K562 (cell line): ENCODE results near the gene NTRK1. TPM values are rescaled to one million over a fixed set of nuclear protein-coding genes. Genes with fewer than 3 reads are reported as not detected.

Experiments
- ATAC-seq: fragments of 200-7000 bp; cut with Tn5 transposase; 3 replicates; pipeline ENCODE4 v1.9.1; 2020; ENCODE audit warnings: moderate library complexity
- BruUV-seq: library from RNA; stranded (reverse); fragments of 400-500 nt; replicated peaks from 2 replicates; lab custom pipeline; 2021; lab: Mats Ljungman, UMichigan
- CTCF ChIA-PET: fragments of 300-600 bp; formaldehyde crosslinking; extraction: SDS; loops from one replicate; lab custom pipeline; 2021; ENCODE audit warnings: low intra/inter-chr PET ratio; lab: Yijun Ruan, JAX
- POLR2A ChIA-PET: fragments of 300-600, 350-650 bp; sonication (Branson Sonifier 250); formaldehyde crosslinking; extraction: SDS; loops from one replicate; lab custom pipeline; 2021; ENCODE audit warnings: antibody characterized with exemption, inconsistent platforms; lab: Yijun Ruan, JAX
- DNase-seq, 4 experiments: peaks; one replicate each; pipeline versions ENCODE4 v3.0.0 to v3.0.0-alpha.2; 2011 to 2018; ENCODE audit warnings: low spot score in 3 of 4, mixed read lengths in 3 of 4; ENCODE audit errors: extremely low read depth in 1 of 4
- FAIRE-seq: peaks from 2 replicates; lab custom pipeline; 2011; peaks lifted over from hg19 to GRCh38; lab: Jason Lieb, UNC
- H2AFZ ChIP-seq: 2 replicates; pipeline ENCODE4 v1.6.0; 2011; ENCODE audit warnings: low read depth, low read length, control low read depth, inconsistent platforms
- H3K27ac ChIP-seq: fragments of 200-600 bp; 3 replicates; pipeline ENCODE4 v1.8.0; 2011; ENCODE audit warnings: low read depth, mild to moderate bottlenecking, control low read depth, inconsistent platforms, low read length, moderate library complexity, mixed read lengths; ENCODE audit errors: extremely low read depth
- H3K27me3 ChIP-seq, 2 experiments: fragments of 300-600 bp in 1 of 2; 2 replicates in 1 of 2; 3 replicates in 1 of 2; pipeline versions ENCODE4 v1.6.0 to v1.8.0; 2011; ENCODE audit warnings: inconsistent platforms in 2 of 2, low read length in 2 of 2, mild to moderate bottlenecking in 1 of 2, mixed read lengths in 1 of 2, moderate library complexity in 1 of 2; ENCODE audit not compliant: control insufficient read depth in 2 of 2, insufficient read depth in 2 of 2
- H3K36me3 ChIP-seq: fragments of 300-600 bp; 3 replicates; pipeline ENCODE4 v1.8.0; 2011; ENCODE audit warnings: mild to moderate bottlenecking, low read length, inconsistent platforms; ENCODE audit not compliant: control insufficient read depth, insufficient read depth
- H3K4me1 ChIP-seq, 2 experiments: fragments of 200-600 bp in 1 of 2; replicated peaks in 1 of 2; 2 replicates in 1 of 2; 3 replicates in 1 of 2; pipeline versions ENCODE4 v1.5.1 to v1.8.0; 2011; ENCODE audit warnings: inconsistent platforms in 2 of 2, low read length in 2 of 2, mild to moderate bottlenecking in 1 of 2, mixed read lengths in 1 of 2, moderate library complexity in 1 of 2; ENCODE audit not compliant: control insufficient read depth in 2 of 2, insufficient read depth in 2 of 2
- H3K4me2 ChIP-seq: 2 replicates; pipeline ENCODE4 v1.6.1; 2011; ENCODE audit warnings: low read length, control low read depth, inconsistent platforms, mixed read lengths; ENCODE audit not compliant: insufficient read depth
- H3K4me3 ChIP-seq: fragments of 200-600 bp; sonication (generic), shearing (Covaris generic); 2 replicates; pipeline ENCODE4 v1.5.1; 2016; ENCODE audit warnings: control low read depth, inconsistent platforms
- H3K79me2 ChIP-seq: fragments of 200-600 bp; 3 replicates; pipeline ENCODE4 v1.8.0; 2011; ENCODE audit warnings: low read length, inconsistent platforms; ENCODE audit not compliant: control insufficient read depth, insufficient read depth
- H3K9ac ChIP-seq, 2 experiments: 2 replicates each; pipeline versions ENCODE4 v1.6.0 to v1.6.1; 2011; ENCODE audit warnings: low read depth in 2 of 2, low read length in 2 of 2, control low read depth in 1 of 2, inconsistent platforms in 1 of 2, mild to moderate bottlenecking in 1 of 2, mixed read lengths in 1 of 2; ENCODE audit not compliant: insufficient read depth in 1 of 2
- H3K9me1 ChIP-seq: one replicate; pipeline ENCODE4 v1.6.0; 2011; ENCODE audit warnings: inconsistent platforms, mild to moderate bottlenecking, low read length, moderate library complexity; ENCODE audit not compliant: control insufficient read depth, insufficient read depth
- H3K9me3 ChIP-seq: replicated peaks from 2 replicates; pipeline ENCODE4 v1.5.1; 2011; ENCODE audit warnings: low read depth, low read length, inconsistent platforms; ENCODE audit not compliant: control insufficient read depth, insufficient read depth
- H4K20me1 ChIP-seq: replicated peaks from 2 replicates; pipeline ENCODE4 v1.6.1; 2011; ENCODE audit warnings: low read length, inconsistent platforms, mixed read lengths; ENCODE audit not compliant: control insufficient read depth, insufficient read depth
- CREB1 ChIP-seq, 2 experiments: sonication (generic) in 1 of 2; formaldehyde crosslinking in 1 of 2; IDR thresholded peaks; 2 replicates each; pipeline versions ENCODE4 v1.6.1 to v1.8.0; 2012 to 2022; ENCODE audit warnings: inconsistent platforms in 1 of 2, mild to moderate bottlenecking in 1 of 2, missing genetic modification reagents in 1 of 2, moderate library complexity in 1 of 2
- DEAF1 ChIP-seq: fragments of 450-650 bp; formaldehyde crosslinking; IDR thresholded peaks from 2 replicates; pipeline ENCODE4 v1.4.0; 2020; ENCODE audit warnings: mild to moderate bottlenecking, moderate library complexity
- E2F5 ChIP-seq: sonication (generic); formaldehyde crosslinking; IDR thresholded peaks from 2 replicates; pipeline ENCODE4 v1.8.0; 2022; ENCODE audit warnings: mild to moderate bottlenecking, missing genetic modification reagents
- GATAD2A ChIP-seq: fragments of 450-650 bp; IDR thresholded peaks from 2 replicates; pipeline ENCODE4 v1.6.1; 2017
- HMG20B ChIP-seq: fragments of 250-450 bp; sonication (Bioruptor Pico); IDR thresholded peaks from 2 replicates; pipeline ENCODE4 v1.5.0; 2021; ENCODE audit warnings: mild to moderate bottlenecking
- KLF16 ChIP-seq: IDR thresholded peaks from 2 replicates; pipeline ENCODE4 v1.6.1; 2016; ENCODE audit warnings: antibody characterized with exemption
- MTA1 ChIP-seq: fragments of 450-650 bp; IDR thresholded peaks from 2 replicates; pipeline ENCODE4 v1.6.1; 2017; ENCODE audit warnings: borderline replicate concordance
- RB1 ChIP-seq: fragments of 450-650 bp; IDR thresholded peaks from 2 replicates; pipeline ENCODE4 v1.6.1; 2017; ENCODE audit warnings: low read depth, mild to moderate bottlenecking
- SMC3 ChIP-seq: conservative IDR thresholded peaks from 2 replicates; pipeline ENCODE4 v1.6.1; 2011; ENCODE audit warnings: low read depth, low read length, improper control_type of control experiment; ENCODE audit not compliant: insufficient read depth
- TFAP4 ChIP-seq: sonication (generic); formaldehyde crosslinking; IDR thresholded peaks from 2 replicates; pipeline ENCODE4 v1.8.0; 2022; ENCODE audit warnings: missing genetic modification reagents, mild to moderate bottlenecking, moderate library complexity, borderline replicate concordance
- ZBED1 ChIP-seq: IDR thresholded peaks from 2 replicates; pipeline ENCODE4 v1.6.1; 2014
- WGBS: fragments of 100-300 bp; shearing (Covaris generic); methylation state at CpG from one replicate; pipeline ENCODE4 v1.1.6; 2016; ENCODE audit warnings: low coverage, mixed read lengths; ENCODE audit not compliant: insufficient coverage; ENCODE audit errors: missing lambda C conversion rate; 5-methylcytosine and 5-hydroxymethylcytosine counted together
- in situ Hi-C: fragments of 300-500 bp; cut with MboI; formaldehyde crosslinking; loops from 4 replicates; pipeline ENCODE4 v1.15.0; 2018; ENCODE audit warnings: inconsistent platforms, mixed read lengths
- intact Hi-C: fragments of 100-400 bp; cut with micrococcal nuclease; formaldehyde crosslinking; loops from 2 replicates; pipeline ENCODE4 v1.14.2; 2022
- polyA plus RNA-seq, 8 experiments: library from polyadenylated mRNA; depleted of rRNA in 4 of 8; stranded (reverse) in 5 of 8; unstranded in 3 of 8; fragments of >200 nt; fragmentation: Nextera tagmentation in 2 of 8; fragmentation: Illumina TruSeq in 1 of 8; extraction: Ambion mirVana in 2 of 8; extraction: Trizol in 1 of 8; gene quantifications; 2 replicates each; pipeline versions ENCODE4 v1.2.1 to v1.2.3, GENCODE V29; 2011 to 2014; ENCODE audit warnings: inconsistent platforms in 1 of 8, missing spikeins in 1 of 8
- total RNA-seq, 7 experiments: library from RNA; depleted of rRNA in 6 of 7; stranded (reverse); fragments of >200 nt in 6 of 7; fragmentation: Illumina TruSeq in 2 of 7; extraction: Trizol in 2 of 7; gene quantifications; 2 replicates each; pipeline versions ENCODE4 v1.2.1 to v1.2.3, GENCODE V29; 2011 to 2021; ENCODE audit warnings: low replicate concordance in 1 of 7
- TF ChIP-seq, protein P1 (sequence below): conservative IDR thresholded peaks from 2 replicates; pipeline ENCODE4 v1.6.1; 2011; ENCODE audit warnings: low read depth, mild to moderate bottlenecking, low read length; ENCODE audit not compliant: control insufficient read depth
- TF ChIP-seq, protein P2 (sequence below): fragments of 450-650 bp; formaldehyde crosslinking; IDR thresholded peaks from 2 replicates; pipeline ENCODE4 v1.4.0; 2020; ENCODE audit warnings: mild to moderate bottlenecking, mixed read lengths
- TF ChIP-seq, protein P3 (sequence below): fragments of 450-650 bp; IDR thresholded peaks from 2 replicates; pipeline ENCODE4 v1.6.1; 2014; ENCODE audit warnings: low read depth, mild to moderate bottlenecking, moderate library complexity, borderline replicate concordance

The NTRK1 gene
- total and polyA plus RNA-seq, 9 of the 15 experiments (the other 6 are each of a cell fraction or from before 2014, with no cell fraction given): 0.46 to 30.0 (median 7.9) TPM

DNA sequence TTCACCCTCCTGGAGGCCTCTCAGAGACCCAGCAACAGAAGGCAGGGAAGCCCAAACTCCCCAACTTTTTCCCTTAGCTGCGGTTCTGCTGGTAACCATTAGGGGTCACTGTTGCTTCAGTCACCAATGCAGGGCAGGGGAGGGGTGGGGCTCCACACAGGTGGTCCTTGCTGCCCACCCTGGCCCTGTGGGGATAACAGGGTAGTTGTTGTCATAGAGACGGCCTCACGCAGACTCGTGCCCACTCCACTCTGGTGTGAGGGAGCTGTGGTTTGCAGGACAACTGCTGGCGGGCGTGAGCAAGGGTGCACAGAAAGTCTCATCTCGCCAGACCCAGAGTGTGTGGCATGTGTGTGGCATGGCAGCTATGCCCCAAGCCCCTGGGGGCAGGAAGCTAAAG is 21.7 kb upstream of the NTRK1 start:
- CTCF ChIA-PET: interaction anchor here (0.6 to 2.0 kb wide), 7 partner anchors 21 to 317 kb away, joined by 3 to 24 read pairs (median 5); partner anchors contain the start of genes LRRC71 and NTRK1
- Histone ChIP-seq H3K9ac (0 out of 4 replicates have a peak overlapping the region, but pooled peaks of 1 of the 2 experiments have one; percentile 53), H3K79me2 (no peaks in the 10 kb centered on the region), H3K9me1 (no peaks in the 10 kb centered on the region), H3K27ac (no peak overlapping the region), H3K4me2 (no peak overlapping the region), H3K9me3 (no peaks in the 10 kb centered on the region), H3K36me3 (no peaks in the 10 kb centered on the region), H3K4me3 (no peak overlapping the region), H3K27me3 (peaks cover 5 to 7% of the 10 kb centered on the region in 2 experiments; a peak in 4 of 5 replicates), H2AFZ (no peak overlapping the region), H3K4me1 (peaks cover 6 to 8% of the 10 kb centered on the region in 2 experiments; a peak in 4 of 5 replicates), H4K20me1 (no peaks in the 10 kb centered on the region)
- peak; percentile 87 for ATAC-seq
- POLR2A ChIA-PET: interaction anchor here (0.5 to 1.0 kb wide), 5 partner anchors 16 to 738 kb away, joined by 3 to 4 read pairs (median 3); no protein-coding TSS in a partner anchor
- 17% methylated on average over 7 of the region's 7 CpGs for whole genome bisulfite sequencing
- intact Hi-C loops: loop anchor here (1.0 kb wide), 2 partner anchors 21 to 51 kb away; partner anchors contain the start of gene NTRK1
- in situ Hi-C loops: no loop called here
- no TSS peak for BruUV-seq
- FAIRE-seq: peak; percentile 91
- peak; percentile 61 to 77 (median 75) for DNase-seq
- TF ChIP-seq E2F5 (CRISPR knock-in tag) (no peak), HMG20B (CRISPR knock-in tag) (no peak), KLF16 (peak; percentile 51; the same call in 1 of the 2 replicates), MTA1 (no peak), DEAF1 (CRISPR knock-in tag) (peak; percentile 71), TFAP4 (CRISPR knock-in tag) (peak; percentile 60; the same call in 1 of the 2 replicates), ZBED1 (no peak), CREB1 (IDR thresholded peaks at IDR 0.05) (no peak), CREB1 (CRISPR knock-in tag; IDR thresholded peaks at IDR 0.05) (no peak; the same call in 1 of the 2 replicates), RB1 (0 out of 2 replicates have a peak, but pooled peaks have one; percentile 46), GATAD2A (0 out of 2 replicates have a peak, but pooled peaks have one; percentile 75), SMC3 (peak; percentile 86)
- TF ChIP-seq, protein P1, sequence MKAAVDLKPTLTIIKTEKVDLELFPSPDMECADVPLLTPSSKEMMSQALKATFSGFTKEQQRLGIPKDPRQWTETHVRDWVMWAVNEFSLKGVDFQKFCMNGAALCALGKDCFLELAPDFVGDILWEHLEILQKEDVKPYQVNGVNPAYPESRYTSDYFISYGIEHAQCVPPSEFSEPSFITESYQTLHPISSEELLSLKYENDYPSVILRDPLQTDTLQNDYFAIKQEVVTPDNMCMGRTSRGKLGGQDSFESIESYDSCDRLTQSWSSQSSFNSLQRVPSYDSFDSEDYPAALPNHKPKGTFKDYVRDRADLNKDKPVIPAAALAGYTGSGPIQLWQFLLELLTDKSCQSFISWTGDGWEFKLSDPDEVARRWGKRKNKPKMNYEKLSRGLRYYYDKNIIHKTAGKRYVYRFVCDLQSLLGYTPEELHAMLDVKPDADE: no peak
- TF ChIP-seq, protein P2, sequence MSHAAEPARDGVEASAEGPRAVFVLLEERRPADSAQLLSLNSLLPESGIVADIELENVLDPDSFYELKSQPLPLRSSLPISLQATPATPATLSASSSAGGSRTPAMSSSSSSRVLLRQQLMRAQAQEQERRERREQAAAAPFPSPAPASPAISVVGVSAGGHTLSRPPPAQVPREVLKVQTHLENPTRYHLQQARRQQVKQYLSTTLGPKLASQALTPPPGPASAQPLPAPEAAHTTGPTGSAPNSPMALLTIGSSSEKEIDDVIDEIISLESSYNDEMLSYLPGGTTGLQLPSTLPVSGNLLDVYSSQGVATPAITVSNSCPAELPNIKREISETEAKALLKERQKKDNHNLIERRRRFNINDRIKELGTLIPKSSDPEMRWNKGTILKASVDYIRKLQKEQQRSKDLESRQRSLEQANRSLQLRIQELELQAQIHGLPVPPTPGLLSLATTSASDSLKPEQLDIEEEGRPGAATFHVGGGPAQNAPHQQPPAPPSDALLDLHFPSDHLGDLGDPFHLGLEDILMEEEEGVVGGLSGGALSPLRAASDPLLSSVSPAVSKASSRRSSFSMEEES (CRISPR knock-in tag): no peak
- TF ChIP-seq, protein P3, sequence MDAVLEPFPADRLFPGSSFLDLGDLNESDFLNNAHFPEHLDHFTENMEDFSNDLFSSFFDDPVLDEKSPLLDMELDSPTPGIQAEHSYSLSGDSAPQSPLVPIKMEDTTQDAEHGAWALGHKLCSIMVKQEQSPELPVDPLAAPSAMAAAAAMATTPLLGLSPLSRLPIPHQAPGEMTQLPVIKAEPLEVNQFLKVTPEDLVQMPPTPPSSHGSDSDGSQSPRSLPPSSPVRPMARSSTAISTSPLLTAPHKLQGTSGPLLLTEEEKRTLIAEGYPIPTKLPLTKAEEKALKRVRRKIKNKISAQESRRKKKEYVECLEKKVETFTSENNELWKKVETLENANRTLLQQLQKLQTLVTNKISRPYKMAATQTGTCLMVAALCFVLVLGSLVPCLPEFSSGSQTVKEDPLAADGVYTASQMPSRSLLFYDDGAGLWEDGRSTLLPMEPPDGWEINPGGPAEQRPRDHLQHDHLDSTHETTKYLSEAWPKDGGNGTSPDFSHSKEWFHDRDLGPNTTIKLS: no peak
